HG02981 (cell line): ENCODE measurements around the gene YAP1.

Source experiments
- ATAC-seq: cut with Tn5 transposase; IDR thresholded peaks from one replicate; pipeline ENCODE4 v1.9.1; 2021; ENCODE audit warnings: mild to moderate bottlenecking, moderate library complexity; ENCODE audit not compliant: unreplicated experiment

YAP1 gene

GRCh38 chr11:102269927-102270326 lies 159.7 kb downstream of the YAP1 start:
- no peak for ATAC-seq

GRCh38 chr11:102272047-102272824 lies 162.0 kb downstream of the YAP1 start:
- no peak for ATAC-seq

DNA sequence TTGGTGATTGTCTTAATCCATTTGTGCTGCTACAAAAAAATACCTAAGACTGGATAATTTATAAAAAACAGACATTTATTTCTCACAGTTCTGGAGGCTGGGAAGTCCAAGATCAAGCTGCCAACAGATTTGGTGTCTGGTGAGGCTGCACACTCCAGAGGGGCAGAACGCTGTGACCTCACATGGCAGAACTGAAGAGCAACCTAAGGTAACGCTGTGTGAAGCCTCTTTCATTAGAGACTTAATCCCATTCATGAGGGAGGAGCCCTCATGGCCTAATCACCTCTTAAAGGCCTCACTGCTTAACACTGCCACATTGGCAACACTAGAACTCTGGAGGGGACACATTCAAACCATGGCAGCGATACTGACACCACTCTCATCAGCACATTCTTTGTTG lies 164.4 kb downstream of the YAP1 start:
- no peak for ATAC-seq

- ATAC-seq = no peak
Measured at GRCh38 chr11:102276362-102276761, 166.1 kb downstream of the YAP1 start.

- no peak for ATAC-seq
Measured at GRCh38 chr11:102276783-102277182, 166.5 kb downstream of the YAP1 start.

DNA sequence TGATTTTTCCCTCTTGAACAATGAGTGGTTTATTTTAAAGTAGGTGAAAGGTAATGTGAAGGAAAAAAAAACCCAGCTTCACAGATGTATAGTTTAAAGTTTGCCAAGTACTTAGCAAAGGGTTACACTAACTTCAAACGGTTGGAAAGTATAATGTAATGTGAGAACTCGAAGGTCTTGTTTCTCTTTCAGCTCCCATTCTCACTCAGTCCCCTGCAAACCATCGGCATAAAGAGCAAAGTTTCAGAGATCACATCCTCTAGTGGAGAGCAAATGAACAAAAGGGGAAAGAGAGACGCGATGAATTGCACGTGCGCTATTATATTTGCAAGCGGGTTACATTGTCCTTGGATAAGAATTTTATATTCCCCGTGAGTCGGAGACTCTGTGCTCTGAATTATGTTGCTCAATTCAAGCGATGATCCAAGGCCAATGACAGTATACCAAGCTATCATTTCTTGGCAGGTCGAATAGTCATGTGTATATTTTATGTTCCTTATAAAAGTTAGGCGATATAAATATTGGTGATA lies 169.5 kb downstream of the YAP1 start:
- peak; percentile 92 for ATAC-seq

DNA sequence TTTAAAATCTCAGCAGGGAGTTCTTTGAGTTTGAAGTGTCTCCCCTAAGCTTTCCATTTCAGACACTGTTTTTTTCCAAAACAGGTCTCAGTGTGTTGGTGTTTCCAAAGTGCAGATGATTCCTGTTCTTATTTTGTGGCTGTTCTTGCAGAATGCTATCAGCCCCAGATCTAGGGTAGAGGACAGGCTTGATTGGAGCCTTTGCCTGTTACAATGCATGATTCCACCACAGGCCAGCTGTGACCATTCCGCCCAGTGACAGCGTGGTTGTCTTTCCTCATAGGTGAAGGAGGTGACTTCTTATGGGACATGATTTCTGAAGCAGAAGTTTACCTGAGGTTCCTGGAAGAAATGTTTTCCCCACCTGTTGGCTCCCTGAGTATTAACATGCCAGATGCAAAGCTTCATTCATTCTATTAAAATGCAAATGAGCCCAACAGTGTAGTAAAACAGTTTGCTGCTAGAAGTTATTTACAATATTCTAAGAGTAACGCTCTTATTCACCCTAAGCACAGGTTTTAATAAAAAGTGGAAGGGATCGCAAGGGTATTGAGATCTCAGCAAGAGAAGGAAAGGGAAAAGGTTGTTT lies 170.1 kb downstream of the YAP1 start:
- ATAC-seq = no peak
